GM12878 (cell line): ENCODE measurements around the gene KRCC1.

Experiments used
- BMI1 ChIP-seq: fragments of 450-650 bp; IDR thresholded peaks from 2 replicates; pipeline ENCODE4 v1.6.1; 2016; ENCODE audit warnings: mild to moderate bottlenecking, moderate library complexity, borderline replicate concordance
- BRCA1 ChIP-seq: IDR thresholded peaks from 2 replicates; pipeline ENCODE4 v1.6.1; 2011; ENCODE audit warnings: low read depth, low read length, improper control_type of control experiment
- CHD4 ChIP-seq: fragments of 200-600 bp; sonication (generic); IDR thresholded peaks from 2 replicates; pipeline ENCODE4 v1.6.1; 2016; ENCODE audit warnings: mild to moderate bottlenecking
- ESRRA ChIP-seq: IDR thresholded peaks from 2 replicates; pipeline ENCODE4 v1.6.1; 2012; ENCODE audit warnings: mild to moderate bottlenecking, low read length, improper control_type of control experiment
- FOXK2 ChIP-seq: fragments of 450-650 bp; IDR thresholded peaks from 2 replicates; pipeline ENCODE4 v1.6.1; 2017; ENCODE audit warnings: mild to moderate bottlenecking, moderate library complexity
- FOXM1 ChIP-seq: IDR thresholded peaks from 2 replicates; pipeline ENCODE4 v1.6.1; 2012; ENCODE audit warnings: low read depth, mild to moderate bottlenecking, inconsistent platforms, low read length, moderate library complexity
- MYB ChIP-seq: fragments of 150-350 bp; IDR thresholded peaks from 2 replicates; pipeline ENCODE4 v1.6.1; 2014; ENCODE audit warnings: mild to moderate bottlenecking, low read depth, low read length, borderline replicate concordance
- RFX5 ChIP-seq: IDR thresholded peaks from 2 replicates; pipeline ENCODE4 v1.6.1; 2011; ENCODE audit warnings: low read depth, low read length, improper control_type of control experiment
- TAF1 ChIP-seq: IDR thresholded peaks from 2 replicates; pipeline ENCODE4 v1.6.1; 2011; ENCODE audit warnings: mild to moderate bottlenecking, low read depth, low read length, borderline replicate concordance
- TF ChIP-seq, protein P1 (sequence below), 3 experiments: IDR thresholded peaks in 2 of 3; conservative IDR thresholded peaks in 1 of 3; 2 replicates each; pipeline ENCODE4 v1.5.1; 2011; ENCODE audit warnings: low read depth in 3 of 3, low read length in 3 of 3, mild to moderate bottlenecking in 3 of 3, control low read depth in 2 of 3, moderate library complexity in 2 of 3, inconsistent platforms in 1 of 3, mixed read lengths in 1 of 3; ENCODE audit not compliant: control insufficient read depth in 2 of 3, insufficient read depth in 1 of 3; ENCODE audit errors: extremely low read depth in 1 of 3
- TF ChIP-seq, protein P2 (sequence below): IDR thresholded peaks from 2 replicates; pipeline ENCODE4 v1.6.1; 2012; ENCODE audit warnings: mild to moderate bottlenecking, low read depth, low read length

DNA sequence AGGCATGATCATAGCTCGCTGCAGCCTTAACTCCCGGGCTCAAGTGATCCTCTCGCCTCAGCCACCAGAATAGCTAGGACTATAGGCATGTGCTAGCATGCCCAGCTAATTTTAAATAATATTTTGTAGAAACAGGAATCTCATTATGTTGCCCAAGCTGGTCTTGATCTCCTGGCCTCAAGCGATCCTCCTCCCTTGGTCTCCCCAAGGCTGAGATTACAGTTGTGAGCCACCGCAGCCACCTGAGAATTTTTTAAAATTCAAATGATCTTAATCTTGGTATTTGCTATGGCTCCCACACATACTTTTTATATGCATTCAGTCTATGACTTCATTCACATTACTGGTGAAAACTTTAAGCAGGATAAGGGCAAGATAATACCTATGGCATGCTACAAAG lies 13.1 kb downstream of the KRCC1 start:
- TF ChIP-seq FOXK2 (no peak), BRCA1 (no peak), MYB (no peak), RFX5 (no peak), FOXM1 (no peak), BMI1 (no peak), ESRRA (no peak), CHD4 (no peak), TAF1 (no peak)
- TF ChIP-seq, protein P1, sequence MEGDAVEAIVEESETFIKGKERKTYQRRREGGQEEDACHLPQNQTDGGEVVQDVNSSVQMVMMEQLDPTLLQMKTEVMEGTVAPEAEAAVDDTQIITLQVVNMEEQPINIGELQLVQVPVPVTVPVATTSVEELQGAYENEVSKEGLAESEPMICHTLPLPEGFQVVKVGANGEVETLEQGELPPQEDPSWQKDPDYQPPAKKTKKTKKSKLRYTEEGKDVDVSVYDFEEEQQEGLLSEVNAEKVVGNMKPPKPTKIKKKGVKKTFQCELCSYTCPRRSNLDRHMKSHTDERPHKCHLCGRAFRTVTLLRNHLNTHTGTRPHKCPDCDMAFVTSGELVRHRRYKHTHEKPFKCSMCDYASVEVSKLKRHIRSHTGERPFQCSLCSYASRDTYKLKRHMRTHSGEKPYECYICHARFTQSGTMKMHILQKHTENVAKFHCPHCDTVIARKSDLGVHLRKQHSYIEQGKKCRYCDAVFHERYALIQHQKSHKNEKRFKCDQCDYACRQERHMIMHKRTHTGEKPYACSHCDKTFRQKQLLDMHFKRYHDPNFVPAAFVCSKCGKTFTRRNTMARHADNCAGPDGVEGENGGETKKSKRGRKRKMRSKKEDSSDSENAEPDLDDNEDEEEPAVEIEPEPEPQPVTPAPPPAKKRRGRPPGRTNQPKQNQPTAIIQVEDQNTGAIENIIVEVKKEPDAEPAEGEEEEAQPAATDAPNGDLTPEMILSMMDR (IDR thresholded peaks at IDR 0.05 in 2 of 3, conservative IDR thresholded peaks at IDR 0.05 in 1 of 3; ENCODE audit: control insufficient read depth in 2 of 3, extremely low read depth in 1 of 3, insufficient read depth in 1 of 3, low read depth in 3 of 3, low read length in 3 of 3): no peak
- TF ChIP-seq, protein P2, sequence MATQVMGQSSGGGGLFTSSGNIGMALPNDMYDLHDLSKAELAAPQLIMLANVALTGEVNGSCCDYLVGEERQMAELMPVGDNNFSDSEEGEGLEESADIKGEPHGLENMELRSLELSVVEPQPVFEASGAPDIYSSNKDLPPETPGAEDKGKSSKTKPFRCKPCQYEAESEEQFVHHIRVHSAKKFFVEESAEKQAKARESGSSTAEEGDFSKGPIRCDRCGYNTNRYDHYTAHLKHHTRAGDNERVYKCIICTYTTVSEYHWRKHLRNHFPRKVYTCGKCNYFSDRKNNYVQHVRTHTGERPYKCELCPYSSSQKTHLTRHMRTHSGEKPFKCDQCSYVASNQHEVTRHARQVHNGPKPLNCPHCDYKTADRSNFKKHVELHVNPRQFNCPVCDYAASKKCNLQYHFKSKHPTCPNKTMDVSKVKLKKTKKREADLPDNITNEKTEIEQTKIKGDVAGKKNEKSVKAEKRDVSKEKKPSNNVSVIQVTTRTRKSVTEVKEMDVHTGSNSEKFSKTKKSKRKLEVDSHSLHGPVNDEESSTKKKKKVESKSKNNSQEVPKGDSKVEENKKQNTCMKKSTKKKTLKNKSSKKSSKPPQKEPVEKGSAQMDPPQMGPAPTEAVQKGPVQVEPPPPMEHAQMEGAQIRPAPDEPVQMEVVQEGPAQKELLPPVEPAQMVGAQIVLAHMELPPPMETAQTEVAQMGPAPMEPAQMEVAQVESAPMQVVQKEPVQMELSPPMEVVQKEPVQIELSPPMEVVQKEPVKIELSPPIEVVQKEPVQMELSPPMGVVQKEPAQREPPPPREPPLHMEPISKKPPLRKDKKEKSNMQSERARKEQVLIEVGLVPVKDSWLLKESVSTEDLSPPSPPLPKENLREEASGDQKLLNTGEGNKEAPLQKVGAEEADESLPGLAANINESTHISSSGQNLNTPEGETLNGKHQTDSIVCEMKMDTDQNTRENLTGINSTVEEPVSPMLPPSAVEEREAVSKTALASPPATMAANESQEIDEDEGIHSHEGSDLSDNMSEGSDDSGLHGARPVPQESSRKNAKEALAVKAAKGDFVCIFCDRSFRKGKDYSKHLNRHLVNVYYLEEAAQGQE: no peak
